Liver (tissue), 9 donors: ENCODE measurements around the gene ERN1. TPM values are rescaled to one million over a fixed set of nuclear protein-coding genes. Genes with fewer than 3 reads are reported as not detected.
"Not testable (repeated sequence)": the region's sequence is repeated elsewhere in the genome, so short reads cannot be mapped to it uniquely, and the experiment has no call there.

Experiments used
- DNase-seq: peaks from one replicate; pipeline ENCODE4 v3.0.0-alpha.2; 2017; ENCODE audit warnings: low spot score
- H3K27ac ChIP-seq, 2 donors: one replicate each; pipeline ENCODE4 v1.7.0; 2013; ENCODE audit warnings: inconsistent platforms in 2 of 2, low read length in 2 of 2, control low read depth in 1 of 2, low read depth in 1 of 2, mild to moderate bottlenecking in 1 of 2
- H3K27me3 ChIP-seq, 4 donors: one replicate each; pipeline versions ENCODE4 v1.6.1 to v1.7.0; 2013; ENCODE audit warnings: low read length in 3 of 4, inconsistent platforms in 1 of 4, mild to moderate bottlenecking in 1 of 4, moderate library complexity in 1 of 4; ENCODE audit not compliant: control insufficient read depth in 4 of 4, insufficient read depth in 4 of 4
- H3K36me3 ChIP-seq, 4 donors: one replicate each; pipeline versions ENCODE4 v1.6.1 to v1.7.0; 2013; ENCODE audit warnings: low read length in 3 of 4, mild to moderate bottlenecking in 3 of 4, low read depth in 1 of 4, moderate library complexity in 1 of 4; ENCODE audit not compliant: control insufficient read depth in 4 of 4, insufficient read depth in 3 of 4
- H3K4me1 ChIP-seq, 4 donors: one replicate each; pipeline versions ENCODE4 v1.6.1 to v1.7.0; 2013; ENCODE audit warnings: low read length in 3 of 4, mild to moderate bottlenecking in 3 of 4, moderate library complexity in 1 of 4; ENCODE audit not compliant: control insufficient read depth in 4 of 4, insufficient read depth in 4 of 4
- H3K4me3 ChIP-seq, 3 donors: one replicate each; pipeline versions ENCODE4 v1.6.1 to v1.7.0; 2013; ENCODE audit warnings: low read length in 3 of 3, control low read depth in 1 of 3, low read depth in 1 of 3, mild to moderate bottlenecking in 1 of 3
- H3K9ac ChIP-seq, 2 donors: one replicate each; pipeline ENCODE4 v1.7.0; 2013; ENCODE audit warnings: low read length in 2 of 2, mild to moderate bottlenecking in 2 of 2, moderate library complexity in 2 of 2, control low read depth in 1 of 2, low read depth in 1 of 2
- H3K9me3 ChIP-seq, 4 donors: one replicate each; pipeline versions ENCODE4 v1.6.1 to v1.7.0; 2013; ENCODE audit warnings: low read length in 3 of 4; ENCODE audit not compliant: control insufficient read depth in 4 of 4
- EGR1 ChIP-seq, 2 donors: IDR thresholded peaks; 2 replicates each; pipeline ENCODE4 v1.6.1; 2016 to 2018; ENCODE audit warnings: antibody characterized with exemption in 2 of 2, low read depth in 2 of 2
- FOXA1 ChIP-seq: IDR thresholded peaks from 2 replicates; pipeline ENCODE4 v1.6.1; 2016; ENCODE audit warnings: antibody characterized with exemption
- FOXA2 ChIP-seq: IDR thresholded peaks from 2 replicates; pipeline ENCODE4 v1.6.1; 2016; ENCODE audit warnings: antibody characterized with exemption
- GABPA ChIP-seq, 2 donors: IDR thresholded peaks in 1 of 2; conservative IDR thresholded peaks in 1 of 2; 2 replicates each; pipeline ENCODE4 v1.6.1; 2016; ENCODE audit warnings: antibody characterized with exemption in 2 of 2, mild to moderate bottlenecking in 1 of 2, moderate library complexity in 1 of 2
- HNF4G ChIP-seq: IDR thresholded peaks from 2 replicates; pipeline ENCODE4 v1.6.1; 2016; ENCODE audit warnings: antibody characterized with exemption
- JUND ChIP-seq, 2 donors: IDR thresholded peaks; 2 replicates each; pipeline ENCODE4 v1.6.1; 2016; ENCODE audit warnings: antibody characterized with exemption in 2 of 2
- RAD21 ChIP-seq, 2 donors: IDR thresholded peaks; 2 replicates each; pipeline ENCODE4 v1.6.1; 2016; ENCODE audit warnings: antibody characterized with exemption in 2 of 2, mild to moderate bottlenecking in 2 of 2
- RXRA ChIP-seq, 2 donors: IDR thresholded peaks; 2 replicates each; pipeline ENCODE4 v1.6.1; 2017 to 2018; ENCODE audit warnings: antibody characterized with exemption in 2 of 2, mild to moderate bottlenecking in 1 of 2
- SP1 ChIP-seq: IDR thresholded peaks from 2 replicates; pipeline ENCODE4 v1.6.1; 2018; ENCODE audit warnings: antibody characterized with exemption, mild to moderate bottlenecking
- YY1 ChIP-seq: IDR thresholded peaks from 2 replicates; pipeline ENCODE4 v1.6.1; 2016; ENCODE audit warnings: antibody characterized with exemption, mild to moderate bottlenecking
- WGBS: extraction: QIAGEN DNeasy Blood & Tissue Kit; methylation state at CpG from one replicate; pipeline ENCODE4 v1.1.7; 2013; 5-methylcytosine and 5-hydroxymethylcytosine counted together
- polyA plus RNA-seq, 2 donors: library from polyadenylated mRNA; stranded (reverse) in 1 of 2; unstranded in 1 of 2; fragments of 200-250 nt in 1 of 2; fragments of >200 nt in 1 of 2; fragmentation: Nextera tagmentation in 1 of 2; extraction: Ambion mirVana in 1 of 2; gene quantifications; one replicate each; pipeline versions ENCODE4 v1.2.1 to v1.2.3, GENCODE V29; 2013 to 2015
- total RNA-seq, 2 donors: library from RNA; depleted of rRNA; stranded (reverse); fragments of >200 nt; gene quantifications; one replicate each; pipeline ENCODE4 v1.2.3, GENCODE V29; 2014
- TF ChIP-seq, protein P1 (sequence below): fragments of 150-350 bp; IDR thresholded peaks from 2 replicates; pipeline ENCODE4 v1.5.1; 2017; ENCODE audit warnings: improper control_type of control experiment, low read depth, low read length; ENCODE audit not compliant: missing input control
- TF ChIP-seq, protein P2 (sequence below): IDR thresholded peaks from 2 replicates; pipeline ENCODE4 v1.6.1; 2016; ENCODE audit warnings: antibody characterized with exemption
- TF ChIP-seq, protein P3 (sequence below): IDR thresholded peaks from 2 replicates; pipeline ENCODE4 v1.6.1; 2016; ENCODE audit warnings: antibody characterized with exemption
- donor health status: healthy.
- donor health status: healthy.
- donor health status: healthy.
- donor health status: healthy.
- donor health status: healthy.

The ERN1 gene
- total and polyA plus RNA-seq, 4 donors: 6.3 to 35.1 (median 14.9) TPM

DNA sequence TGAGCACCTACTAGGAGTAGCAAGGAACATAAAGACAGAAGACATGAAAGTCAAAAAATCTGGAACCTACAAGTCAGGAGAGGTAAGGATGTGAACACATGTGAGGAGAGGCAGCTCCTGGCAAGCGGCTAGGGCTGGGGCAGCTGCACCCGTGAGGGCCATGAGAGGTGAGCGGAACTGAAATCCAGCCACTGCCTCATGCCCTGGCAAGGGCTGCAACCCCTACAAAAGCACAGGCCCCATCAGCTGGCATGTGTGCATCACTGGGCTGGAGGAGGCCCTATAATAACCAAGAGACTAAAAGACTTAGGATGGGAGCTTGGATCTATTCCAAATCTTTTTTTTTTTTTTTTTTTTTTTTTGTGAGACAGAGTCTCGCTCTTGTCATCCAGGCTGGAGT, 40.3 kb upstream of the ERN1 start (continued):
- TF ChIP-seq EGR1 (IDR thresholded peaks at IDR 0.05; ENCODE audit: low read depth in 2 of 2) (no peak), JUND (IDR thresholded peaks at IDR 0.05) (no peak), YY1 (no peak)
- TF ChIP-seq, protein P1, sequence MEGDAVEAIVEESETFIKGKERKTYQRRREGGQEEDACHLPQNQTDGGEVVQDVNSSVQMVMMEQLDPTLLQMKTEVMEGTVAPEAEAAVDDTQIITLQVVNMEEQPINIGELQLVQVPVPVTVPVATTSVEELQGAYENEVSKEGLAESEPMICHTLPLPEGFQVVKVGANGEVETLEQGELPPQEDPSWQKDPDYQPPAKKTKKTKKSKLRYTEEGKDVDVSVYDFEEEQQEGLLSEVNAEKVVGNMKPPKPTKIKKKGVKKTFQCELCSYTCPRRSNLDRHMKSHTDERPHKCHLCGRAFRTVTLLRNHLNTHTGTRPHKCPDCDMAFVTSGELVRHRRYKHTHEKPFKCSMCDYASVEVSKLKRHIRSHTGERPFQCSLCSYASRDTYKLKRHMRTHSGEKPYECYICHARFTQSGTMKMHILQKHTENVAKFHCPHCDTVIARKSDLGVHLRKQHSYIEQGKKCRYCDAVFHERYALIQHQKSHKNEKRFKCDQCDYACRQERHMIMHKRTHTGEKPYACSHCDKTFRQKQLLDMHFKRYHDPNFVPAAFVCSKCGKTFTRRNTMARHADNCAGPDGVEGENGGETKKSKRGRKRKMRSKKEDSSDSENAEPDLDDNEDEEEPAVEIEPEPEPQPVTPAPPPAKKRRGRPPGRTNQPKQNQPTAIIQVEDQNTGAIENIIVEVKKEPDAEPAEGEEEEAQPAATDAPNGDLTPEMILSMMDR: no peak
- TF ChIP-seq, protein P2, sequence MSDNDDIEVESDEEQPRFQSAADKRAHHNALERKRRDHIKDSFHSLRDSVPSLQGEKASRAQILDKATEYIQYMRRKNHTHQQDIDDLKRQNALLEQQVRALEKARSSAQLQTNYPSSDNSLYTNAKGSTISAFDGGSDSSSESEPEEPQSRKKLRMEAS: no peak

DNA sequence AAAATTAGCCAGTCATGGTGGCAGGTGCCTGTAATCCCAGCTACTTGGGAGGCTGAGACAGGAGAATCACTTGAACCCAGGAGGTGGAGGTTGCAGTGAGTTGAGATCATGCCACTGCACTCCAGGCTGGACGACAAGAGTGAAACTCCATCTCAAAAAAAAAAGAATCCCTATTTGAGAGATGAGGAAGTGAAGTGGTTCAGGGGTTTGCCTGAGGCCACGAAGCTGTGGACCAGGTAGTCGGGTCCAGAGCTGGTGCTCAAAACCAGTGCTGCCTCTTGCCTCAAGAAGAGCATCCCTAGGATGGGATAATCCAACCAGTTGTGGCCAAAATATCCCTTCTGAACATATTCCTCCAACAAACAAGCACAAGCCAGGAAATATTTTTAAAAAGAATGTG, 37.7 kb upstream of the ERN1 start:
- H3K9me3 ChIP-seq, H3K4me3 ChIP-seq, H3K4me1 ChIP-seq, H3K27ac ChIP-seq, DNase-seq, H3K27me3 ChIP-seq, H3K9ac ChIP-seq: not testable (repeated sequence)
- peaks cover 0 to 19% (median 12%) of the 10 kb centered on the region in 4 donors for H3K36me3 ChIP-seq
- 94% methylated on average over 3 of the region's 3 CpGs for WGBS

DNA sequence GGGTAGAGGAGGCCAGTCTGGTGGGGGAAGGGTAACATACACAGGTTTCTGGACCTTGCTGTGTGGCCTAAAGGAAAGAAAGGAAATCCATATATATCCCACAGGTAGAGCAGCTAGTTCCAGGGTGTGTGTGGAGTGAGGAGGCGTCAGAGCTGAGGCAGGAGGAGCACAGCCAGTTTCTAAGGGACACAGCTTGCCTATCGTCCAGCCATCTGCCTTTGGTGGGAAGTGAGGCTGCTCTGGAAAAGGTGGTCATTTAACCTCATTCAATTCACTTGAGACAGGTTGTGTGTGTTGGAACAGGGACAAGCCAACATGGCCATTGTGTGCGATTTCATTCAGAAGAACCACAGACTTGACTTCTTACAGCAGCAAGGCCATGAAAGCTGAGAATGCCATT, 36.9 kb upstream of the ERN1 start:
- TF ChIP-seq, protein P2: no peak
- TF ChIP-seq HNF4G: no peak
- TF ChIP-seq FOXA1: no peak
- TF ChIP-seq SP1: no peak
- no peak for TF ChIP-seq JUND (IDR thresholded peaks at IDR 0.05)
- TF ChIP-seq FOXA2: no peak
- no peak for TF ChIP-seq GABPA (IDR thresholded peaks at IDR 0.05 in 1 of 2, conservative IDR thresholded peaks at IDR 0.05 in 1 of 2)
- TF ChIP-seq RXRA (IDR thresholded peaks at IDR 0.05): no peak
- TF ChIP-seq RAD21 (IDR thresholded peaks at IDR 0.05): no peak
- TF ChIP-seq, protein P1: no peak
- no peak for TF ChIP-seq EGR1 (IDR thresholded peaks at IDR 0.05; ENCODE audit: low read depth in 2 of 2)
- TF ChIP-seq, protein P3, sequence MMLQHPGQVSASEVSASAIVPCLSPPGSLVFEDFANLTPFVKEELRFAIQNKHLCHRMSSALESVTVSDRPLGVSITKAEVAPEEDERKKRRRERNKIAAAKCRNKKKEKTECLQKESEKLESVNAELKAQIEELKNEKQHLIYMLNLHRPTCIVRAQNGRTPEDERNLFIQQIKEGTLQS: no peak
- H3K36me3 ChIP-seq: peaks cover 0 to 19% (median 12%) of the 10 kb centered on the region in 4 donors
- no peak for DNase-seq
- WGBS: 99% methylated on average over 3 of the region's 3 CpGs
- no peaks in the 10 kb centered on the region for H3K27me3 ChIP-seq
- H3K4me1 ChIP-seq: peaks cover 0 to 2% (median 0%) of the 10 kb centered on the region in 4 donors
- H3K27ac ChIP-seq: no peak overlapping the region
- no peaks in the 10 kb centered on the region for H3K9me3 ChIP-seq
- H3K4me3 ChIP-seq: no peak overlapping the region
- no peak overlapping the region for H3K9ac ChIP-seq
